RCC 7860 (cell line): ENCODE results near the gene MAN2C1.
"Not testable (repeated sequence)": the region's sequence is repeated elsewhere in the genome, so short reads cannot be mapped to it uniquely, and the experiment has no call there.

Experiments used
- DNase-seq: peaks from one replicate; pipeline ENCODE4 v3.0.0-alpha.2; 2015; ENCODE audit warnings: low spot score
- FAIRE-seq: peaks from 2 replicates; lab custom pipeline; 2012; peaks lifted over from hg19 to GRCh38; lab: Jason Lieb, UNC

MAN2C1 gene

GRCh38 chr15:75361361-75361988 lies 6.9 kb downstream of the MAN2C1 start:
- DNase-seq (no peak), FAIRE-seq (no peak)

GRCh38 chr15:75360856-75361255 lies 7.6 kb downstream of the MAN2C1 start:
- no peak for DNase-seq
- no peak for FAIRE-seq

- FAIRE-seq (no peak), DNase-seq (no peak)
Observed at GRCh38 chr15:75360391-75360790, 8.0 kb downstream of the MAN2C1 start.

DNA sequence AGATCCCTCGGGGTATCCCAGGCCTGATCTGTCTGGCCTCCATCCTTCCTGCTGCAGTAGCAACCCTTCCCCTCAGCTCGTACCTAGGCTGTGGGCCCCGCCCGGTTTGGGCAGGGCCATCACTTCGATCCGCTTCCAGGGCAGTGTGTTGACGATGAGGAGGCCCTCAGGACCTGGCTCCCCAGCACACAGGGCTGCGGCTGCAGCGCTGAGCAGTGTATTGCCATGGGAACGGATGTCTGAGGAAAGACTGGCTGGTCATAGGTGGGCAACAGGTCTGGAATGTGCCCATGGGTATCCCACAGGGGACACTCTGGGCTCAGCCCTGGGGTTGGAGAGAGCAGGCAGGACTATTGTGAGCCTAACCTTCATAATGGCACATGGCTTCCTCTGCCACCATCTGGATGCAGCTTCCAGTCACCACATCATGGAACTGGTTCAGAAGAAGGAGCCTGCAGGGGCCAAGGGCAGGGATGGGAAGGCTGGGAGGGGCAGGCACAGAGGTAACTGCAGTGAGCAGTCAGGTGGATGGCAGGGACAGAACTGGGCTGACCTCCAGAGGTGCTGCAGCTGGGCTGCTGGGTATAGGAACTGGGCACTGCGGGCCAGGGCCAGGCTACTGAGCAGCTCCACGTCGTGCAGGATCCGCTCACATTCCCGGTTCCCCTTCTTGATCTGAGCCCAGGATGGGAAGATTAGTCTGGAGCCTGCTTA lies 8.7 kb downstream of the MAN2C1 start:
- no peak for FAIRE-seq

DNA sequence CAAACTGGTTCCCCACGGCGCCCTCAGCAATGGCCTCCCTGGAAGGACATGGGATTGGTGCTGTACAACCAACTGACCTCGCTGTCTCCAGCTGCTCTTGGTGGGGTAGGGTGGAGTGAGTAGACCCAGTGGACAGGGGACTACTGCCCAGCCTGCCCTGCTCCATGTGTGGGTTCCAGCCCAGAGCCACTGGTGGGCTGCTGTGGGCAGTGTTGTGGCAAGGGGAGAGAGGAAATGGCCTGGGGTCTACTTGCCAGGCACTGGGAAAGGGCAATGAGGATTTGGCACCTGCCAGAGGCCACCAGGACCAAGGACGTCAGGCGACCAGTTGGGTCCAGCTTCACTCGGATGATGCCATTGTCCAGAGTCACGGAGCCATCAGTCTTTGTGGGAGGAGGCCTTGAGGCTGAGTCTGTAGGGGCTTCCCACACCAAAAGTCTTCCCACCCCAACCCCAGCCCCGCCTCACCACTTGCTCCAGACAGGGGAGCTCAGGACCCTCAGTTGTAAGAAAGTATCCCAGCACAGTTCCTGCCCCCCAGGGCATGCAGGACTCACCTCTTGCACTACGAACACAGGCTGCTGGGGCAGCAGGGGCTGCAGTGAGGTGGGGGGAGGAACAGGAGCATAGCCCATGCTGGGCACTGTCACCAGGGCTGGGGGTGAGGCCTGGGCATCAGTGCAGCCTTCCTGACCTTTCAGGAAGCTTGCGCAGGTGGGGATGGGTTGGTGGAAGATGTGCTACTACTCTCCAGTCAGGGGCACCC lies 9.5 kb downstream of the MAN2C1 start:
- FAIRE-seq (no peak), DNase-seq (no peak)

More for the DNA sequence above, 8.7 kb downstream of the MAN2C1 start:
- no peak for DNase-seq

DNA sequence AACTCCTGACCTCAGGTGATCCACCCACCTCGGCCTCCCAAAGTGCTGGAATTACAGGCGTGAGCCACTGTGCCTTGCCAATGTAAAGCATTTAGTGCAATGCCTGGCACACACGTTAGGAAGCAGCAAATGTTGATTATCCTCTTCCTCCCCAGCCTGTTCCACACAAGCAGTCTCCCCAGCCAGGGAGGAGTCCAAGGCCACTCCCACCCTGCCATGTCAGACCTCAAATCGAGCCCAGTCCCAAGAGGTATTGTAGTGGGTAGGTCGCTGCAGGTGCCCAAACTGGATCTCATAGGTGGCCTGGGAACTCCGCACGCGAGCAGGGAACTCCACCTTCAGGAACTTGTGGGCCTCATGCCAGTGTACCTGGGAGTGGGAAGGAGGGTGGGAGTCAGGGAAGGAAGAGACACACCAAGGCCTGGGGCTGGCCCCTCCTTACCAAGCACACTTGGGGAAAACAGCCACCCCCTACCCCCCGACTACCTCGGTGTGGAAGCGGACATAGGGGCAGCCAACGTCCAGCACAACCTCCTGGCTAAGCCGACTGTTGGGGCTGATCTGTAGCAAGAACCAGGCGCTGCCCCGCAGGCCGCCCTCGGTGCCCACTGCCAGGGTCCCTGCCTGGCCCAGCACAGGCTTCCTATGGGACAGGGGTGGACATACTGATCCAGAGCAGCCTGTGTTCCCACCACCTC lies 10.3 kb downstream of the MAN2C1 start:
- DNase-seq, result no peak
- no peak for FAIRE-seq

DNA sequence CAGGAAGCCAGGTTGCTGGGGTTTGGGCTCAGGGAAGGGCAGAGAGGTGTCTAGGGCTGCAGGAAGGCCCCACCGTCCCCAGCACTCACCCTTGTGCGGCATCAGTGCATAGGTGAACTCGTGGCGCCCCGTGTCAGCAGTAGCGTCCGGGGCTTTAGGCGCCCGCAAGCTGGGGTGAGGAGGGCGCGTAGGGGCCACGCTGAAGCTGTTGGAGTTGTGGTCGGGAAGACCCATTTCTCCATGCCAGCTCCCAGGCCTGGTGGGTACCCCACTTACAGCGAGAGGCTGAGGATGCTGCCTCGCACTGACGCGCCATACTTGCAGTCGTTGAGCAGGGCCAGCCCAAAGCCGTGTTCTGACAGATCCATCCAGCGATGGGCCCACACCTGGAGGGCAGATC lies 11.9 kb downstream of the MAN2C1 start:
- DNase-seq, result no peak
- FAIRE-seq, result no peak

DNA sequence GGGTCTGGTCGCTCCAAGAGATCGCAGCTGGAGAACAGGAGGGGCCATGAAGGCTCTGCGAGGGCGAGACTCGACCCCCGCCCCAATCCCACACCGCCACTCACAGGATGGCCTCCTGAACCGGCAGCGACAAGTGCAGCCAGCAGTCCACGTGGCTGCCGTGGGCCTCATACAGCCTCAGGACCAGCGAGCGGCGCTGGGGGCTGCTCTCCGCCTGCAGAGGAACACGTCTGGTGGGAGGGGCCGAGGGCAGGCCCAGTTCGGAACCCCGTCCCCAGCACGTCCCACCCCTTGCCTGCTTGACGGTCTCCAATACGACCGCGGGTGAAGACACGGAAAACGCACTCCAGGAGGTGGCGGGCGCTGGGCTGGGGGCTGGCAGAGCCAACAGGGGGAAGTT lies 12.4 kb downstream of the MAN2C1 start:
- DNase-seq (no peak), FAIRE-seq (no peak)

DNA sequence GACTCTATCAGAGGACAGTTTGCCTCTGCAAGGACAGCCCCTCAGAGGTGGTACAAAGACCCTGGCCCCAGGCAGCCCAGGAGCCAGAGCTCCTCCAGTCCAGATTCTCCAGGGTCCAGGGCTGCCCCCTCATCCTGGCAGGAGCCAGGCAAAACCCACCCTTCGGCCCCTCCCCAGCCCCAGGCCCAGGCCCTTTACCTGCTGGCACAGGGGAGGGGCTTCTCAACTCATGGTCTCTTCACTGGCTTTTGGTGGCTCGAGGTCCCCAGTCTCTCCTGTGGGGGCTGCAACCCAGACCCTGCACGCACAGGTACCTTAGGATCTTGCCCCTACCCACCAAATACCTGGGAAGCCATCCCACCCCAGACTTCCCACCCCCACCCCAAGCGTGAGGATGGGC lies 13.0 kb downstream of the MAN2C1 start:
- no peak for FAIRE-seq
- no peak for DNase-seq

- no peak for DNase-seq
- no peak for FAIRE-seq
Observed at GRCh38 chr15:75354454-75354853, 14.0 kb downstream of the MAN2C1 start.

GRCh38 chr15:75353604-75354003 lies 14.8 kb downstream of the MAN2C1 start:
- FAIRE-seq, result no peak

DNA sequence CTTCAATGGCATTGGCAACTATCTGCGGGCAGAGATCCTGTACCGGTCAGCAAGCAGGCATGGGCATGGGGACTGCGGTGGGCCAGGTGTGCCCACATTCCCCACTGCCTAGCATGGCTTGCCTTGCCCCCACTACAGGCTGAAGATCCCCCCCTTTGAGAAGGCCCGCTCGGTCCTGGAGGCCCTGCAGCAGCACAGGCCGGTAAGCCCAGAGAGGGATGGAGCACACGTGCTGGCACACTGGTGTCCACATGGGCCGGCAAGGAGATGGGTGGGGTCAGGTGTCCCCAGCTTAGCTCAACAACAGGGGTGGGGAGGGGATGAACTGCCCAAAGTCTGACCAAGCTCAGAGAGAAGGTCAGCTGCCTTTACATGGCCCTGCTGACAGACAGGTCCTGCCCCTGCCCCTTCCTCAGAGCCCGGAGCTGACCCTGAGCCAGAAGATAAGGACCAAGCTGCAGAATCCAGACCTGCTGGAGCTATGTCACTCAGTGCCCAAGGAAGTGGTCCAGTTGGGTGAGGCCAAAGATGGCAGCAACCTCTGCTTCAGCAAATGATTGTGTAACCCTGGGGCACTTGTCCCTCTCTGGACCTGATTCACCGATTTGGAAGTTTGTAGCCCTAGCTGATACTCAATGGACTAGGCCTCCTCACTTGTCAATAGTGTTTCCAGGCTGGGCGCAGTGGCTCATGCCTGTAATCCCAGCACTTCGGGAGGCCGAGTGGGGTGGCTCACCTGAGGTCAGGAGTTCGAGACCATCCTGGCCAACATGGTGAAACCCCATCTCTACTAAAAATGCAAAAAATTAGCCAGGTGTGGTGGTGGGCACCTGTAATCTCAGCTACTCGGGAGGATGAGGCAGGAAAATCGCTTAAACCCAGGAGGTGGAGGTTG lies 16.0 kb downstream of the MAN2C1 start:
- FAIRE-seq (no peak), DNase-seq (no peak)

More at GRCh38 chr15:75353604-75354003, 14.8 kb downstream of the MAN2C1 start:
- no peak for DNase-seq

- FAIRE-seq (no peak), DNase-seq (no peak)
Observed at GRCh38 chr15:75350601-75351361, 17.6 kb downstream of the MAN2C1 start.

GRCh38 chr15:75349851-75350588 lies 18.4 kb downstream of the MAN2C1 start:
- no peak for FAIRE-seq
- DNase-seq, result no peak

- not testable (repeated sequence) for DNase-seq, FAIRE-seq
Observed at GRCh38 chr15:75349351-75349669, 19.1 kb downstream of the MAN2C1 start.

DNA sequence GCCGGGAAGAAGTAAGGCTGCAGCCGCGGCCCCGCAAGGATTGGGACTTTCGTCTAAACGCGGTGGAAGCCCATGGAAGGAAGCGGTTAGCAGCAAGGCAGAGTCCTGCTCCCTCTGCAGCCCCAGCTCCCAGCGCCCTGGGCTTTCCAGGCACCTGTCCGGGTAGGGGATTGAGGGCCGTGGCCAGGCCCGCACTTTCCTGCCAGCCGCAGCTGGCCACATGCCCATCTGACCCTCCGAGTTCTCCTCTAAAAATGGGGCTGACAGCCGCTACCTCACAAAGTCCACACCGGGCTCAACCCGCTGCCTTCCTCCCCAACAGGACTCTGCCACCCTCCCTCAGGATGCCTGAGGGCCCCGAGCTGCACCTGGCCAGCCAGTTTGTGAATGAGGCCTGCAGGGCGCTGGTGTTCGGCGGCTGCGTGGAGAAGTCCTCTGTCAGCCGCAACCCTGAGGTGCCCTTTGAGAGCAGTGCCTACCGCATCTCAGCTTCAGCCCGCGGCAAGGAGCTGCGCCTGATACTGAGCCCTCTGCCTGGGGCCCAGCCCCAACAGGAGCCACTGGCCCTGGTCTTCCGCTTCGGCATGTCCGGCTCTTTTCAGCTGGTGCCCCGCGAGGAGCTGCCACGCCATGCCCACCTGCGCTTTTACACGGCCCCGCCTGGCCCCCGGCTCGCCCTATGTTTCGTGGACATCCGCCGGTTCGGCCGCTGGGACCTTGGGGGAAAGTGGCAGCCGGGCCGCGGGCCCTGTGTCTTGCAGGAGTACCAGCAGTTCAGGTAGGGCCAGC lies 19.7 kb downstream of the MAN2C1 start:
- DNase-seq, result no peak
- no peak for FAIRE-seq

DNA sequence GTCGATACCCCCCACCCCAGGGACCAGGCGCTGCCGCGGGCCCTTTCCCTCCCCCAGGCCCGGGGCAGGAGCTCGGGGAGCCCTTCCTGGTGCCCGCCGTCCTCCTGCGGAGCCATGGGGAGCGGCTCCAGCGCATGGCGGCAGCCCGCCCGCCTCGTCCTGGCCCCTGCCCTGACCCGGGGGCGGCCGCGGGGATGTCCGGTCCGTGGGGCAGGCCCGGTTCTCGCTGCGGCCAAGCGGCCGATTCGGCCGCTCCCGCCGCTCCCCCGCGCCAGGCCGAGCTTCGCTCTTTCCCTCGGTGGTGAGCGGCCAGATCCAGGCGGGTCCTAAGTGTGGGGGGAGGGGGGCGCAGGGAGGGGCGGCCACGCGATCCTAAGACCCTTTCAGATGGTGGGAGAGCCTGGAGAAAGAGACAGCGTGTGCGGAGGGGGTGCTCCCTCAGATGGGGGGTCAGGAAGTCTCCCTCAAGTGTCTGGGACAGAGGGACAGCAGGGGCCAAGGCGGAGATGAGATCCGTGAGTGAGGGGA lies 20.3 kb downstream of the MAN2C1 start:
- DNase-seq, result no peak
- FAIRE-seq, result no peak
